Stomach (tissue), 4 donors: ENCODE results near the gene ELMO1.

Source experiments
- CTCF ChIP-seq, 7 experiments: fragments of 450-650 bp in 4 of 7; fragments of 200-600 bp in 3 of 7; sonication (generic) in 3 of 7; IDR thresholded peaks; one replicate each; pipeline ENCODE4 v1.5.1; 2016 to 2019; ENCODE audit warnings: antibody characterized with exemption in 7 of 7, control low read depth in 2 of 7, mild to moderate bottlenecking in 1 of 7
- POLR2A ChIP-seq, 4 donors: fragments of 450-650 bp; IDR thresholded peaks; one replicate each; pipeline ENCODE4 v1.6.1; 2016; ENCODE audit warnings: antibody characterized with exemption in 4 of 4, control low read depth in 2 of 4, mild to moderate bottlenecking in 1 of 4, moderate library complexity in 1 of 4

- no peak for TF ChIP-seq CTCF (IDR thresholded peaks at IDR 0.05)
- TF ChIP-seq POLR2A (IDR thresholded peaks at IDR 0.05) = no peak
Measured at GRCh38 chr7:36898186-36898585, 550.5 kb downstream of the ELMO1 start.
